ENCODE data around the gene RBMS3.

RBMS3 gene

DNA sequence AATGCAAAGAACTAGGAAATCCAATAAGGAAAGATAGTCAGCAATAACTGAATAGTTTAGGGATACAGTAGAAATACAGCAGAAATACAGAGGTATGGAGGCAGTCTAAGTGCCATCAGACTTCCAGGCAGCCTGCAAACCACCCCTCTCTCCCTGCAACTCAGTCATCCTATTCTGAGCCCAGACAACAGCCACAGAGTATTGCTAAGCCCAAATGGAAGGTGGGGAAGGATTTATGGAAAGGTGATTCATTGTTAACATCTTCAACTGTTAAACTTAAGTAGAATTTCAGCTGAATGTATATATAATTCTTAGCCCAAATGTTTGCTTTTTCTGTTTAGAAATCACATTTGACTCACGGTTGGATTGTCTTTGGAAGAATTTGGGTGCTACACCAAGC is 300.4 kb downstream of the RBMS3 start:
- DNase-seq = no peak
- in situ Hi-C loops (cut with MboI; ENCODE audit: low pct_unique_long_range_greater_than_20kb, low sequenced_read_pairs) = no loop called here

DNA sequence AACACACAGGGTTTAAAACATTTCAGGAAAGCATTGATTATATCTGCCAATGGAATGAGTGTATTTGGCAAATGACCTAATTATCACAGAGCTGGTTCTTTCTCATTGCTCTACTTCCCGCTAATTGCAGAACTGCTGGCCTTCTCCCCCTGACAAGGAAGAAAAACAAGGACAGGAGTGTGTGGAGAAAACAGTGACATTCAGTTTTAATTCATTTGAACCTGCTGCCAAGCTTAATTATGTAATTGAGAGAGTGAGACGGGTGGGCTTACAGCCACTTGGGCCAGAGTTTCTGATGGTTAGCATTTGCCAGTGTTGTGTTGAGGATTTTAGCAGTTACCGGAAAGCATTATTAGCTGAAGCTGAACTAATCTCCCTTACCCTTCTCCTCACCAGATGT is 301.4 kb downstream of the RBMS3 start:
- no peak for DNase-seq
- in situ Hi-C loops (cut with MboI; ENCODE audit: low pct_unique_long_range_greater_than_20kb, low sequenced_read_pairs) = no loop called here

DNA sequence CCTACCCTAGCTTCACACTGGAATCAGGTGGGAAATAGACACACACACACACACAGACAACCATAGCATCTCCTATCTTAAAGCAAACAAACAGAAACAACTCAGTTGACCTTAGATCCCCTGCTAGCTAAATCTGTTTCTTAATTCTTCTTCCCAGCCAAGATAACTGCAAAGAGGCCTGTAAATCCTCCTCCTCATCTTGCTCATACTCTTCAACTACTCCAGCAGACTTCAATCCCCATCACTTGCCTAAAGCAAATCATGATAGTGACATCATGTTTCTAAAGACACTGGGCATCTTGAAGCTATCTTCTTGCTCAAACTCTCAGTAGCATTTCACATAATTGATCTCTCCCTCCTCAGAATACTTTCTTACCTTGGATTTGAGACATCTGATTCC is 303.0 kb downstream of the RBMS3 start:
- no peak for DNase-seq
- in situ Hi-C loops (cut with MboI; ENCODE audit: low pct_unique_long_range_greater_than_20kb, low sequenced_read_pairs) = no loop called here

DNA sequence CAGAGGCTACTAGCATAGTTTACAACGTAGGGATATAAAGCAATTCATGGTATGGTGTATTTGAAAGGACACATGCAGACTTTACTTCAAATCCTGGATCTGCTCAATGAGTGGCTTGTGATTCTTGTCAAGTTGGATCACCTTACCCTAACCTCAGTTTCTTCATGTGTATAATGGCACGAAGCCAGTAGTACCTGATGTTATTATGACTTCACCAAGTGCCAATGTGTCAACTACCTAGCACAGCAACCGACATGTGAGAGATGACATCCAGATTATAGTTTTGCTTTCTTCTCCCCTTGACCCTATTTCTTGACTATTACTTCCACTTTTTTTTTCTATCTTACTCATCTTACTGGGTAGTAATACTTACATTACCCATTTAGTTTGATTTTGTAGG is 304.5 kb downstream of the RBMS3 start:
- in situ Hi-C loops (cut with MboI; ENCODE audit: low pct_unique_long_range_greater_than_20kb, low sequenced_read_pairs) = no loop called here
- no peak for DNase-seq

DNA sequence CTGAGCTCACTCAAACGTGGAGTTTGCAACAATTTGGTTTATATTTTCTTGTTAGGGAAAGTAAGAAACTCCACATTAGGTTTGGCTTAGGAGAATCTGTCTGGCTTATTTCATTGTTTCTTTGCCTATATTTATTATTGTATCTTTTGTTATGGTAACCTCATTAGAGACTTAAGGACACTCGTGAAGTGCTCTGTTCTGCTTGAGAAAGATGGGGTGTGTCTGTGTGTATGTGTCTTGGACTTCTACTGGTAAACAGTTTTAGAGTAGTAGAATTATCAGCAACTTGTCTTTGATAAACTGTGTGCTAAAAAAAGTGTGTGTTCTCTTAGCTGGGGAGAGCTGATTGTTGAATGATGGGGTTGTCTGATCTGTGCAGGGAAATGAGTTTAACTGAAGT is 306.5 kb downstream of the RBMS3 start:
- in situ Hi-C loops (cut with MboI; ENCODE audit: low pct_unique_long_range_greater_than_20kb, low sequenced_read_pairs) = no loop called here

DNA sequence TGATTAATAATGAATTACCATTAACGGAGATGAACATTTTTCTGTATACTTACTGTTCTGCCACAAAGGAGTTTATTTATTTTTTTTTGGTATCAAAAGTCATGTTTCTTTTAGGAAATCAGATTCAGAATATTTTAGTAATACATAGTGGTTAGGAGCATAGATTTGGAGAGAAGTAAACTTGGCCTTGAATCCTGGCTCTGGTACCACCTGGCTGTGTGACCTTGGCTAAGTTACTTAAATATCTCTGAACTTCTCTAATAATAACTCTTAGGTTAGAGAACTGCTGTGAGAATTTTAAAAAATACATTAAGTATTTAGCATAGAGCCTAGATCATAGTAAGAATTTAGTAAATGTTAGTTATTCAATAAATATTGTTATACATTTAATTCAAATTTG is 309.1 kb downstream of the RBMS3 start:
- in situ Hi-C loops (cut with MboI; ENCODE audit: low pct_unique_long_range_greater_than_20kb, low sequenced_read_pairs) = no loop called here
- no peak for DNase-seq

More for the DNA sequence above, 306.5 kb downstream of the RBMS3 start:
- DNase-seq = no peak

DNA sequence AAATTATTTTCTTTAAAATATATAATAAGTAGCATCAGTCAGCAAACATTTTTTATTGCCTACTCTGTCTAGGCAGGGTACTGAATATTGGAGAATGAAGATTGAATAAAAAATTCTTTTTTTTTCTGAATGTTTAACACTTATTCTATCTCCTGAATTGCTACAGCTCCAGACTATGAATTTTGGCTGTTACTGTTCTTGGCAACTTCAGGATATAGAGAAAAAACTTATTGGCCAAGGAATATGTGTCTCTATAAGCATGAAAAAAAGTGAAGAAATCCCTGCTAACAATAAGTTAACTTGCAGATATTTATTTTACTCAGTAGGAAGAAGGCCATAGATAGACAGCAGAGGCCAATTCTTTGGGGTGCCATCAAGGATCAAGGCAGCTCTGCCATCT is 309.6 kb downstream of the RBMS3 start:
- DNase-seq = no peak
- in situ Hi-C loops (cut with MboI; ENCODE audit: low pct_unique_long_range_greater_than_20kb, low sequenced_read_pairs) = no loop called here

DNA sequence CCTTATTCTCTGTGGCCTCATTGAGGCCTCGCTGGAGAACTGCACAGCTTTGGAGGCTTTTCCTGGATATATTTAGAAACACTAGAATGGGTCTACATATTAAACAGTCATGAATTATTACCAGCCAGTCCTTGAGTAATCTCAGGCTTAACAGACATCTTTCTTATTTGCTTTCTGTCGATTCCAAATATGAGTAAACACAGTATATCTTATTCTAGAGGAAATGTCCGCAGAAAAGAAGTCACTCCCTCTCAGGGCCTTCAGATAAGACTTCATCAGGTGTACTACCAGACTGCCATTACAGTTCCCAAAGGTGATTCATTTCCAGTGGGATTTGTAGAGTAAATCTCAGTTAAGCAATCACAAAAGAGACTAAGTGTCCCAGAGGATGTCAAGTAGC is 310.7 kb downstream of the RBMS3 start:
- no peak for DNase-seq
- in situ Hi-C loops (cut with MboI; ENCODE audit: low pct_unique_long_range_greater_than_20kb, low sequenced_read_pairs) = no loop called here

DNA sequence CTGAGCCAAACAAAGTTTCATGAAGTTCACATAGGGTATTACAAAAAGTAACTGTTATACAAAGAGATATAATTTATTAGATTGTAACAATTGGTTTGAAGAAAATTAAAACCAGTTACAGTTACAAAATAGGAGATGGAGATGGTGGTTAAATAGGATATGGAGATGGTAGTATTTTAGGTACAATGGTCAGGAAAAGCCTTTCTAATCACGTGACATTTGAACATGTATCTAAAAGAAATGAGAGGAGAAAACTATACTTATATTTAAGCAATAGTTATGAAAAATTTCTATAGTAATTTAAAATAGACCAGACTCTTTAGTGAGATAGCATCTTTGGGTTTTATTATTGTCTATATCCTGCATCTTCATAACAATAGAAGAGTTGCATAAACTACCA is 312.9 kb downstream of the RBMS3 start:
- in situ Hi-C loops (cut with MboI; ENCODE audit: low pct_unique_long_range_greater_than_20kb, low sequenced_read_pairs) = no loop called here
- no peak for DNase-seq

DNA sequence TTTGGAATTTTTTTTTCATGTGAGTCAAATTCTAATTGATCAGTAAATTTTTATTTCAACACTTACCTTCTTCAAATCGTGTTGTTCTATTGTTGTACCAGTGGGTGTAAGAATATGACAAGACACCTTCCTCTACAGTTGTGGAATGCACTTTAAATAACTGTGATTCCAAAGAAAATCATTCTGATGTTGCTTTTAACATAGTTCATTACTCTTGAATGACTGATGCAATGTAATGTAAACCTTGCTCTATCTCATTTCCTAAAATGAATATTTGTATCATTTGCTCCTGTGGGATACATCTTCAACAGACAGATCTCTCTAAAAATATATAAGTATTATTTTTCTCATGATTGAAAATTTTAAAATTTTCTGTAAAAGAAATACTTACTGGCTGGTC is 313.4 kb downstream of the RBMS3 start:
- in situ Hi-C loops (cut with MboI; ENCODE audit: low pct_unique_long_range_greater_than_20kb, low sequenced_read_pairs) = no loop called here
- DNase-seq = no peak

DNA sequence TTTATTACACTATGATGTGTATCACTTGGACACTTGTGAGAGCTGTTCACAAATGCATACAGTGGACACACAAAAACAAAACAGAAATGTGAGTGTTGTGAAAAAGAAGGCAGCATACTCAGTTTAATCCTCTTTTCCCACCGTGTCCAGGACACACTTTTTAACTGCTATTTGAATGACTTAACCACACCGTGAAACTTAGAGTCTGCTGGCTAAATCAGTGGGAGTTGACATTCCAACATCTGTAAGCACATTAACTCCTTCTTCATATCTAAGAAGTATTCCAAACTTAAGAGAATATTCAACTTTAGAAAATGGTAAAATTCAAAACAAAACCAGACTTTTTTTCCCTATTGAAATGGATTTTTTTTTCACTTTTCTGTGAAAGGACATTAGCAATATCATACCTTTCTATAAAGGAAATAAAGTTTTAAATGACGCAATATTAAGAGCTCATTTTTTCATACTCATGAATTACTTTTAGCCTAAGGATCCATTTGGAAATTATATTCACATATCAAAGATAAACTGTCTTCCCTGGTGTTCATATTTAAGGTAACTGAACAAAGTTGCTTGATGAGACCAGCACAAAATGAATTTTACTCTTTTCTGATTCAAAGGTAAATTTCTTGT is 316.6 kb downstream of the RBMS3 start:
- in situ Hi-C loops (cut with MboI; ENCODE audit: low pct_unique_long_range_greater_than_20kb, low sequenced_read_pairs) = no loop called here
- DNase-seq = no peak

DNA sequence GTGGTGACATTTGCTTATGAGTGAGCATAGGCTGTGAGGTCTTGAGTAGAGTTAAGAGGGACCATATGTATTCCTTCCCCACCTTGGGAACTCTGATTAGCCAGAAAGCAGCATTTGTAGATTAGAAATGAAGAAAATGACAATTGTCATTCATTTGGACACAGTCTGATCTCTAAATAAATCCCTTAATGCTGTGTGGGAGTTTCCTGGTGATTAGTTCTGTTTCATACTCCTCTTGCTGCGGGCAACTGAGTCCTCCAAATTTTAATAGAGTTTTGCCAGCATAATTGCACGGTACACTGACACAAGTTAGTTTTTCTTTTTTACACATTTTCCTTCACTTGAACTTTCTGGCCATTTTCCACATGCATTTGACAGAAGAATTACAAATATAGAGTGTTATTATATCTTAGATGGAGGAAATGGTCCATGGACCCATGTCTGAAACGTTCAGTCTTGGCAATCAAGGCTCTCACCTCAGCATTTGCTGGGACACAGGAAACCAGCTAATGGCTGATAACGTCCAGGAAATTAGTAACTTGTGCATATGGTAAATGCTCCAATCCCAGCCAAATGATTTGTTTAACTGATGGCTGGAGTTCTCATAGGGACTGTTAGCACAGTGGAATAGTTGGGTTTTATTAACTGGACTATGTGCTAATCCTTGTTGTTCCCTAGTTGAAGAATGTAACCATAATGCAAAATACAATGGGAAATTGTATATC is 321.2 kb downstream of the RBMS3 start:
- no peak for DNase-seq
- in situ Hi-C loops (cut with MboI; ENCODE audit: low pct_unique_long_range_greater_than_20kb, low sequenced_read_pairs) = no loop called here

DNA sequence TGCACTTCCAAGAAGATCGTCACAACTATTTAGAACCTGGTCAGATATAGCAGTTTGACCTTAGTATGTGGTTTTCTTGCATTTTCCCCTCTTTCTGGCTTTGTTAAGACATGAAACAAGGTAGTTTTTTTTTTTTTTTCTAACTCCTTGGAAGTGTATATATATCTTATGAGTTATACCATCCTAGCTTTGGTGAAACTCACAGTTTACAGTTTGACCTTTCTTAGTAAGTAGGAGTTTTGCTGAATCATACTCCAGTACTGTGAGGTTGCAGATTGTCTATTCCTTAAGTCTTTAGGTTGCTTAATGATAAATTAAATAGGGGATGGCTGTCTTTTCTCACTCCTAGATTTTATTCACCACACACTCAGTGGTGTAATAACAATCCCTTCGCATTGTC is 325.0 kb downstream of the RBMS3 start:
- in situ Hi-C loops (cut with MboI; ENCODE audit: low pct_unique_long_range_greater_than_20kb, low sequenced_read_pairs) = no loop called here
- DNase-seq = no peak

DNA sequence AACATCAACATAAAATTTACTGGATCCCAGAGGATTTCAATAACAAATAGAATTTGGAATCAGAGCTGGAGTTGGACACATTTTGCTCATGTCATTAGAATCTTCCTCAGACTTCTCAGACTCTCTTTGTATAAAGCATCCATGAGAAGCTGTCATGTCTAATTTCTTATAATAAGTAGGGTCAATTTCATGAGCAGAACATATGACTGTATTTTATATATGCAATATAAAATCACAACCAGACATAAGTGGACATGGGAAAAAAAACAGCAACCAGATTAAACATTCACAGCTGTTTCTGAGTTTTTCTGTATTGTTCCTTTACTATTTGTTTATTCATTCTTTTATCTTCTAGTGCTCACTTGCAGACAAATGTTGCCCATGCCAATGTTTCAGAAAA is 325.5 kb downstream of the RBMS3 start:
- in situ Hi-C loops (cut with MboI; ENCODE audit: low pct_unique_long_range_greater_than_20kb, low sequenced_read_pairs) = no loop called here
- no peak for DNase-seq

DNA sequence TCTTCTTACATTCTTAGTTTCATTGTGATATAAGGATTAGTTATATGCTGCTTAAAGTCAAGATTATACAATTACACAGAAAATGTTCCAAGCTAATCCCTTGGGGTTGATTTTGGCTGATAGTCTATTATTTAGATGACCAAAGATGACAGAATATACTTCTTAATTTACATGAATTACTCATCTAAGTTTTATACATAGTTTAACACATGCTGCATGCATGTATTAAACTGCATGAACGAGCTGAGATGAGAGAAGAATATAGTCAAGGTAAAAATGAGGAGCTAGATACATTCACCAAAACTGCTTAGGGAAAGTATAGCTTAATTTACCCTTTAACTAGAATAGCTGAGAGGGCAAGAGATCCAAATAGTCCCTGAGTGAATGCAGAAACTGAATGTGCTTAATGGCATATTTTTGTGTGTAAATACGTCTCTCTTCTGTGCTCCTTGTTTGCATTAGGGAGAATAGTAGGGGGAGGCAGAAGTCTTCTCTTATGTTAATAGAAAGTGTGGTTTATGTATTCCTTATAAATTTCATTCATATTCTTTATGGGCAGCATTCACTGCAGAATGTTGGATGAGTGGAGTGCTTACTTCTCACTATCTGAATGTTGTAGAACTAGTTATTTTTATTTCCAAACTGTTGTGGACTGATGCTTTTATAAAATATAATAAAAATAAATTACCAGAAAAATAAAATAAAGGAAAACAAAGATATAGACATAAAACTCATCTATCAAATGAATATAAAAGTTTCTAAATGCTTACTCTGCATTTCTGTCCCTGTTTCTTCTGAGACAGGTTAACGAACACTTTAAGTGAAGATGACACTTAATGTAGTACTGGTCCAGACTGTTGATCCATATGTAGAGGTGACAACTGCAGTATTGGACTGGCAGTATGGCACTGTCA is 327.8 kb downstream of the RBMS3 start:
- DNase-seq = no peak

DNA sequence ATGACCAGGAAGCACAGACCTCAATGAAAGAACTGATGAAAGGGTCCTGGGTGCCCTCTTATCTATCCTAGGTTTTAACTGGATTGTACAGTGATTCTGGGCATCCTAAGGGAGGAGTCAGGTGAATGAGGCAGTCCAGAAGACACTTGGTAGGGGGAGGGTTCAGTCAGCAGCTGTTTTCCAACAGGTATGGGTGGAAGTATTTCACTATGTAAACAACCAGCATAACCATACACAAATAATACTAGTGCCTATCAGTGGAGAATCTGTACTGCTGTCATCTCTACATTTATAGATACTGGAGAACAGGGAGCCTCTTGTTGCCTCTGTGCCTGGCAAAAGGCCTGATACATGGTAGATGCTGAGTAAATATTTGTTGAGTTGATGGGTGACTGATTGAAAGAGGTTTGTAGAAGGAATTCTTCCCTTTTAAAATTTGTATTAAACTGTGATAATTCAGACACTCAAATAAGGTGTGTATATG is 328.5 kb downstream of the RBMS3 start:
- in situ Hi-C loops (cut with MboI; ENCODE audit: low pct_unique_long_range_greater_than_20kb, low sequenced_read_pairs) = no loop called here
- no peak for DNase-seq

More for the DNA sequence above, 327.8 kb downstream of the RBMS3 start:
- in situ Hi-C loops (cut with MboI; ENCODE audit: low pct_unique_long_range_greater_than_20kb, low sequenced_read_pairs) = no loop called here

DNA sequence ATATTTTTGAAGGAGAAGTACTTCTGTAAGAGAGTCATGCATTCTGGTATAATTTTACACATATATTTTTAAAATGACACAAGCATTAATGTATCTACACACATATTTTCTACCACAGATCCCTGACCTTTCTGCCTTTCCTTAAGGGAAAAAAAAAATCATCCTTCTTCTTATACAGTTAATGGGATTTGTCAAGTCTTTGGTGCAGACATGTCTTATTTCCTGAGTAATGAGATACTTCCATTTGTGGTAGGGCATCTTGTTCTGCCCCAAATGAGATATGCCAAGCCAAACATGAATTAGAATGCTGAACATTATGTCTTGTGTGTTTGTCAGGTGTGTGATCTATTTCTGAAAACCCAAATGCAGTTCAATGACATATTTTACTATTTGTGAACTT is 329.9 kb downstream of the RBMS3 start:
- in situ Hi-C loops (cut with MboI; ENCODE audit: low pct_unique_long_range_greater_than_20kb, low sequenced_read_pairs) = no loop called here
- no peak for DNase-seq

DNA sequence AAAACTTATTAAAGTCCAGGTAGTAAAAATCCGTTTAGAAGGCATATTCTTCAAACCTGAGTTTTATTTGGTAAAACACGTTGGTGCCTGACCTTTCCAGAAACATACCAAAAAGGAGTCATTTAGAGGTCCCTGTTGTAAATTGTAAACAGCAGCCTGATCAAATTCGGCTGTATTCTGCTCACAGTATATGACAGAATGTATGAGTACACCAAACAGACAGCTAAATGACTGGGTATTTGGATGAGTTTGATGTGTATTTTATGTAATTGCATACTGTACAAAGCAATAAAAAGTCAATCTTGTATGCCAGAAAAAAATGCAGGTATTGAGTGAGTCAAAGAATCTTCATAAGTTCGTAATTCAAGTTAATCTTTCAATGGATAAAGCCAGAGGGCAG is 330.4 kb downstream of the RBMS3 start:
- in situ Hi-C loops (cut with MboI; ENCODE audit: low pct_unique_long_range_greater_than_20kb, low sequenced_read_pairs) = no loop called here
- DNase-seq = no peak

DNA sequence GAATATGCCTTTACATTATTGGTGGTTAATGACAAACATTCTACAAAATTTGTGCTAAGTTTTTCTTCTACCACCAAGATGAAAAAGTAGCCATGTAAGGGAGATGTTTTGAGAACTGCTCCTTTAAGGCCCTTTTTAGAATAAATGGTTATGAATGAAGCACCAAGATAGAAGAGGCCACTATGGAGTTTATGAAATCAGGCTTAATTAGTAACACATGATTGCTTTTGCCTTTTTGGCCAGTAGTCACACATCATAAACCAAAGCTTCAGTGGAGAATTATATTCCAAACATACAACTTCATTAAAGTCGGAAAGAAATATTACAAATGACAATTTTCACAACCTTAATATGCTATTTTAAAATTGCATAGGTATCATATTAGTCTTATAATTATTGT is 331.7 kb downstream of the RBMS3 start:
- in situ Hi-C loops (cut with MboI; ENCODE audit: low pct_unique_long_range_greater_than_20kb, low sequenced_read_pairs) = no loop called here
- no peak for DNase-seq

DNA sequence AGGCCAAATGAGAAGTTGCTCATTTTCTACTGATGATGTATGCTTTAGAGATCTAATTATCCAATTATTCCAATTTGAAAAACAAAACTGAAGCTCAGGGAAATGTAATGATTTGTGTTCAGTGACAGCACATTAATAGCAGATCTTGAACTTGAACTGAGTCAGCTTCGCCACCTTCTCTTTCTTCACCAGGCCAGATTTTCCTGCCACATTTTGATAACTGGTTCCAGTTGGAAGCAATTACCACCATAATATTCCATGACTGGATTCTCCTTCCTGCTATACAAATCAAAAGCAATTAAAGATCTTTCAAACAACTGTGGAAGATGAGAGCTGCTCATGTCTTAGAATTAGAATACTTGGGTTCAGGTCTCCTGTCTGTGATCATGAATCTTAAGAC is 334.1 kb downstream of the RBMS3 start:
- in situ Hi-C loops (cut with MboI; ENCODE audit: low pct_unique_long_range_greater_than_20kb, low sequenced_read_pairs) = no loop called here
- no peak for DNase-seq

Data from KBM-7 (cell line).